Activated CD4-positive, alpha-beta memory T cell treated with anti-CD3 and anti-CD28 coated beads, Interleukin-2, amount 10 ng/mL, durations not matched to agents 7 days and 5 days (primary cell): ENCODE data around the gene NDUFAF5. TPM values are rescaled to one million over a fixed set of nuclear protein-coding genes. Genes with fewer than 3 reads are reported as not detected.

Experiments used
- CTCF ChIA-PET: fragments of 350-600 bp; sonication (Branson Sonifier 250); formaldehyde crosslinking; loops from one replicate; lab custom pipeline; 2021; ENCODE audit warnings: antibody characterized with exemption, inconsistent platforms; lab: Charles Lee
- POLR2A ChIA-PET: fragments of 350-600 bp; sonication (Branson Sonifier 250); formaldehyde crosslinking; loops from one replicate; lab custom pipeline; 2021; ENCODE audit warnings: antibody characterized with exemption; lab: Charles Lee
- DNase-seq: peaks from one replicate; pipeline ENCODE4 v3.0.0-alpha.2; 2020
- H3K27ac Mint-ChIP-seq: one replicate; pipeline ENCODE4 v1.8.0; 2021; ENCODE audit warnings: mild to moderate bottlenecking, mixed read lengths
- H3K27me3 Mint-ChIP-seq: one replicate; pipeline ENCODE4 v1.8.0; 2021; ENCODE audit warnings: mixed read lengths
- H3K36me3 Mint-ChIP-seq: one replicate; pipeline ENCODE4 v1.8.0; 2021; ENCODE audit warnings: low read depth, mixed read lengths
- H3K4me1 Mint-ChIP-seq: one replicate; pipeline ENCODE4 v1.8.0; 2021; ENCODE audit warnings: mixed read lengths
- H3K4me3 Mint-ChIP-seq: one replicate; pipeline ENCODE4 v1.8.0; 2021; ENCODE audit warnings: mild to moderate bottlenecking, mixed read lengths
- H3K9me3 Mint-ChIP-seq: one replicate; pipeline ENCODE4 v1.8.0; 2021; ENCODE audit warnings: mixed read lengths
- total RNA-seq, 2 experiments: library from RNA; stranded (reverse); gene quantifications; one replicate each; pipeline ENCODE4 v1.2.3, GENCODE V29; 2021

Gene NDUFAF5
- total RNA-seq, 2 experiments from 2014 or later, result 24.1 to 29.4 TPM

- no peak for DNase-seq
- no peaks in the 10 kb centered on the region for H3K9me3 Mint-ChIP-seq
- no peaks in the 10 kb centered on the region for H3K4me1 Mint-ChIP-seq
- H3K27me3 Mint-ChIP-seq, result no peaks in the 10 kb centered on the region
- H3K27ac Mint-ChIP-seq, result no peak overlapping the region
- CTCF ChIA-PET, result no interaction called here
- H3K4me3 Mint-ChIP-seq, result no peak overlapping the region
- POLR2A ChIA-PET, result no interaction called here
- no peaks in the 10 kb centered on the region for H3K36me3 Mint-ChIP-seq
These were observed 80.3 kb downstream of the NDUFAF5 start for GRCh38 chr20:13865156-13865555.

- POLR2A ChIA-PET, result no interaction called here
- H3K4me3 Mint-ChIP-seq, result no peak overlapping the region
- no peaks in the 10 kb centered on the region for H3K4me1 Mint-ChIP-seq
- no peaks in the 10 kb centered on the region for H3K27me3 Mint-ChIP-seq
- no peaks in the 10 kb centered on the region for H3K9me3 Mint-ChIP-seq
- H3K36me3 Mint-ChIP-seq, result no peaks in the 10 kb centered on the region
- no peak overlapping the region for H3K27ac Mint-ChIP-seq
- CTCF ChIA-PET, result no interaction called here
- no peak for DNase-seq
These were observed 81.0 kb downstream of the NDUFAF5 start for GRCh38 chr20:13865791-13866351.

DNA sequence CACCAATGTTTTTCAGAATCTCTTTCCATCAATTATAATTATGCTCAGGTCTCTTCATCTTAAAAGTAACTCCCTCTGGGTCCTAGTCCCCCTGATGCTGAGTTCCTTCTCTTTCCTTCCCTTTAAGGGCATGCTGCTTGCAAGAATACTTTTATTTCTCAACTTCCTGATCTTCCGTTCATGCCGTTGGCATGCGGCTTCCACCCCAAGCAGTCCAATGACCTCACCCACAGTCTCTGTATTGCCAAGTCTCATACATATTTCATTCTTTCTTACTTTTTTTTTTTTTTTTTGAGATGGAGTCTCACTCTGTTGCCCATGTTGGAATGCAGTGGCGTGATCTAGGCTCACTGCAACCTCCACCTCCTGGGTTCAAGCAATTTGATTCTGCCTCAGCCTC, 83.5 kb downstream of the NDUFAF5 start:
- CTCF ChIA-PET, result no interaction called here
- no peak for DNase-seq
- Mint-ChIP-seq H3K4me1 (no peaks in the 10 kb centered on the region), H3K27ac (no peak overlapping the region), H3K4me3 (no peak overlapping the region), H3K9me3 (no peaks in the 10 kb centered on the region), H3K36me3 (no peaks in the 10 kb centered on the region), H3K27me3 (no peaks in the 10 kb centered on the region)
- POLR2A ChIA-PET, result no interaction called here

DNA sequence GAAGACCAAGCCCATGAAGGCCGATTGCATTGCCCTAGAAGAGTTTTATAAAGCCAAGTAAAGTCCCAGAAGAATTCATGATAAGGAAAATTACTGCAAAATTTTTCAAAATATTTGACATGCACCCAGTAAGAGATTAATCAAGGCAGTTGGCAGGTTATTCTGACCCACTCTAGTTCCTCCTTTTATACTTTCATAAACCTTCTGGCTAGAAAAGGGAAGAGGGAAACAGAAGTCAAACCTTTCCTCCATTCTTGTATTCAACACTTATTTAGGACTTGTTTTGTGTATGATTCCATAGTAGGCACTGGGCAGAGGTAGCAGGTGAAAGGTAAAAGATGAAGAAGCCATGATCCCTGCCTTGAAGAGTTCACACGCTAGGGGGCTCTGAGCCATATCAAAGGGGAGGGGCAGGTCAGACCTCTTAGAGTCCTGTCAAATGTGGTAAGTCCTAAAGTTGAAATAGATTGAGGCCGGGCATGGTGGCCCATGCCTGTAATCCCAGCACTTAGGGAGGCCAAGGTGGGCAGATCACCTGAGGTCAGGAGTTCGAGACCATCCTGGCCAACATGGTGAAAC, 85.4 kb downstream of the NDUFAF5 start:
- Mint-ChIP-seq H3K36me3 (no peaks in the 10 kb centered on the region), H3K27me3 (peaks cover 3% of the 10 kb centered on the region), H3K4me3 (no peak overlapping the region), H3K27ac (no peak overlapping the region), H3K4me1 (no peaks in the 10 kb centered on the region), H3K9me3 (no peaks in the 10 kb centered on the region)
- no peak for DNase-seq
- POLR2A ChIA-PET, result no interaction called here
- CTCF ChIA-PET, result no interaction called here

Other genes with a start within 250 kb of the NDUFAF5 start
- gene TASP1, start 146.1 kb upstream of the NDUFAF5 start, total RNA-seq, result 1 to 10 TPM; 8.6 to 9.8 TPM
- 10 to 100 TPM; 10.1 to 10.6 TPM for gene ESF1, start 109 bp upstream of the NDUFAF5 start, total RNA-seq
- gene SEL1L2, start 205.6 kb downstream of the NDUFAF5 start, total RNA-seq, result not detected
- not detected for gene MACROD2, start 210.5 kb downstream of the NDUFAF5 start, total RNA-seq